ENCODE measurements around the gene RNF133.

Gene RNF133

DNA sequence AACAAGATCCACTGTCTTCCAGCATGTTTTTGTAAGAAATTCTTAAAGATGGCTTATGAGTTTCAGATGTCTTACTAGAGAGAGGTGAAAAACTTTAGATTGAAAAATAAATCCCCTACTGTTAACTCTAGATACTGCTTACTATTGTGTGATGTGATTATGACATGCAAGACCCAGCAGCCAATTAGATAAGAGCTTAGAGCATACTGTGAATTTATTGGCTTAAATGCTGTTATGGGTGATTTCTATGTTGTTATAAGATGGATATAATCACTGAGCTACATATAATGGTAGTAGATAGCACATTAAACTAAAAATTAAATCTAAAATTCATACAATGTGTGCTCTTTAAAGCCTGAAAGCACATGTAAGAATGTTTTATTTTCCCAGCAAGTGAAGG, at the start of gene RNF133:
Gene RNF133, minus strand, starts transcription at position 101 of the 400 bp plus-strand sequence. CDS start 199 bp downstream, outside the sequence.
- no peak for DNase-seq

DNA sequence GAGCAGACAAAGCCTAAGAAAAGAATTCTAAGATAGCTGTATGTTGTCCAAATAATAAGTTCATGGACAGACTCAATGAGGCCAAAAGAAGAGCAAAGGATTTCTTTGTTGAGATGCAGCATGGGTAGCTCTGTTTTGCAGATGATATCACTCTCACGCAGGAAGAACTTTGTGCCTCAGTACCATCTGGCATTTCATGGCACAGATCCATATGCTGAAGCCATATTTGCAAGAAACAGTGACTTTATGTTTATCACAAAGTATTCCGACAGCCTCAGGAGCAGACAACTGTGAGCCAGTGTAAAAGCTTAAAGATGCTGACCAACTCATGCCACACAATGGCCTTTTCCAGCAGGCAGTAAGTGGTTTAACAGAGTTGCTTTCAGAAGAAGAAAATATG, 49.3 kb upstream of the RNF133 start:
- no peak for DNase-seq

GRCh38 chr7:122746948-122747347, 48.0 kb upstream of the RNF133 start:
- no peak for DNase-seq

DNA sequence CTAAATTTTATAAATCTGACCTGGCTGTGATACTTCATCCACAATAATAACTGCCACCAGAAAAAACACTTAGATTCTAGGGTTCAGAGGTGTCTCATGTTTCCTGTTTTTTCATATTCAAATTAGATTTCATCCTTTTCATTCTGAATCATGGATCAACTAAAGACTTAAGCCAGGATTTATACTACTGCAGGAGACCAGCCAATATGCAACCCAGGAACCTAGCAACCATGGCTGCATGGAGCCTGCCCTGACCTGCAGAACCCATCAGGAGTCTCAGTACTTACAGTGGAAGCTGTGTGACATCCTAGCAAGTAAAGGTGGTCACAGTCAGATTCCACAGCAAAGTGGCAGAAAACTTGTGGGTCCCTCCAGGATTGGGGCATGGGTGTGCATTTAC, 44.3 kb upstream of the RNF133 start:
- DNase-seq = no peak

DNA sequence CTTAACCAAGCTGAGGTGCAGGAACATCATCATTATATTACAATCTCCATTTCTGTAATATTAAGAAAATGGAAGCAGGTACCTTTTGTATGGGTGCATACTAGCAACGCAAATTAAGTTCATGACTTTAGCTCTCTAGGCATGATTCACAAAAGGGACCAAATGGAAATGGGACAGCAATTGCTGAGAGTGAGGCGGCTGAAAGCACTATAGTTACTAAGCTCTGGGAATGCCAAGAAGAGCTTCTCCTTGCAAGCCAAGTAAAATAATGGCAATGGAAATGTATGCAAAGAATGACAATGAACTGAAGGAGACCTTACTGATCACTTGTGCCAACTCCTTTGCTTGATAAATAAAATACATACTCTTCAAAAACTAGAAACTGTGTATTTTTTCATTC, 40.0 kb upstream of the RNF133 start:
- DNase-seq = no peak

- DNase-seq = no peak
These were observed 37.3 kb upstream of the RNF133 start for GRCh38 chr7:122736183-122736582.

GRCh38 chr7:122727759-122728158, 28.8 kb upstream of the RNF133 start:
- no peak for DNase-seq

GRCh38 chr7:122727354-122727753, 28.4 kb upstream of the RNF133 start:
- DNase-seq = no peak

GRCh38 chr7:122726881-122727280, 28.0 kb upstream of the RNF133 start:
- DNase-seq = no peak

DNA sequence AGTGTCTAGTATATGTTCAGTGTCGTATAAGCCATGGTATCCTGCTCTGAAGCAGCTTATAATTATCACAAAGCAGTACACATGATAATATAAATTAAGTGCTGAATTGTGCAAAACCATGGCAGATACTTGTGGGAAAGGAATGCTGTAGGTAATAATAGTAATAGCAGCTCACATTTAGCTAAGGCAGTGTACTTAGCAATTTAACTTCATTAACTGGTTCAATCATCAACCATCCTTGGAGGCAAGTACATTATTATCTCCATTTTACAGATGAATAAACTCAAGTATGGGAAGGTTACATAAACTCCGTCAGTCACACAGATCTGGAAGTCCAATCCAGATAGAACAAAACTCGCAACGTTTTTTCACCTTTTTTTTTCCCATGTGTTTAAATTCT, 25.4 kb upstream of the RNF133 start:
- no peak for DNase-seq

DNA sequence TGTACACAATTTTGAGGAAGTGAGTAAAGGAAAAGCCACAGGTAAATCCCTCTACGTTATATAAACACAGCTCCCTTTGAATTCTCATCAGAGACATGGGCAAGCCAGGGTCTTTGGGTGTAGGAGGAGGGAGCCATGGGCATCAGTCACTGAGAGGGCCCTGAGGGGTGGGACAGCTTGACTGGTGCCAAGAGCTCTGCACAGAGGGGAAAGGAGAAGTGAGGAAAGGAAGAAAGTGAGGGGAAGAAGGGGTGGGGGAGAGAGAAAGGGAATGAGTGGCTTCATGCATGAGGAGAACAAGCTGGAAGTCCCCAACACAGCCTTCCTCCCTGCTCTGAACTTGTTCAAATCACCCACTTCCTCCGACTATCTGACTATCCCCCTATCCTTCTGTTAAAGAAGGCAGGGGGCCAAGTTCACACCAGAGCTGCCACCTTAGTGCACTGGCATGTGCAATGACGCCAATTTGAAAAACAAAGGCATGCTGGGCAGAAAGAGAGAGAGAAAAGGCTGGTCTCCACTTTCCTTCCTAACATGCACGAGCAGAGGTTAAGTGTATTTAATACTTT, 20.2 kb upstream of the RNF133 start:
- no peak for DNase-seq

DNA sequence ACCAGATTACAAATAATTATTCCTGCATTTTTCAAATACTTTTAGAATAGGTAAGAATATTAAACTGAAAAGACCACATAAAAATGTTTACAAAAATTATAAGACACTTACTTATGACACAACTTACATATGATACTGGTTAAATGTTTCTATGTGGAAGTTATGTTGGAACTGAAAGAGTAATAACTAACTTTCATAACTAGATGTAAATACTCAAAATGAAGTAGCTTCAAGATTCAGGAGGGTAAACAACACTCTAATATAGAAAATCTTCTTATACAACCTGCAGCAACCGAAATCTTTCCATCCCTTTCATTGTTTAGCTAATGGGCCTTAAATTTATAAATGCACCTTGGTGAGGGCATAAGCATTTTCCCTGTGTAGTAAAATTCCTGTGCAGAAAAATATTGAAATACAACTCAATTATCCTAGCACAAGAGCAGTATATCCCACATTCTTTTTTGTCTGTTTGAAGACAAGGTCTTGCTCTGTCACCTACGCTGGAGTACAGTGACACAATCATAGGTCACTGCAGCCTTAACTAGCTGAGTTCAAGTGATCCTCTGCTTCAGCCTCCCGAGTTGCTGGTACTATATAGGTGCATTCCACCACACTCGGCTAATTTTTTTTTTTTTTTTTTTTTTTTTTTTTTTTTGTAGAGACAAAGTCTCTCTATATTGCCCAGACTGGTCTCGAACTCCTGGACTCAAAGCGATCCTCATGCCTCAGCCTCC, 18.6 kb upstream of the RNF133 start:
- no peak for DNase-seq

DNA sequence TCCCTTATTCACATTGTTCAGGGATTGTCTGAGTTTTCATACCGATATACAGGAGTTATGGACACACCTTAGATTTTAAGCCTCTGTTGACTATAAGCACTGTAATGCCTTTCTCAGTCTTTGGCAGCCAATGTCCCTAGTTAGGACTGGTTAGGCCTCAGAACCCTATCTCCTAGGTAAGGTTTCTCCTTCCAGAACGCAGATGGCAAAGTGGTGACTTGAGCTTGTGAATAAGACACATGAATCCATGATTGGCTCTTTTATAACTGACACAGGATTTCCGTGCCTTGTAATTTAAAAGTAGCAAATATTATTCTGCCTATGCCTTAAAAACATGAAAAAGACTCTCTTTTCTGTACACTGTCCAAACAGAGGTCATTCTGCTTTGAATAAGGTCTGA, 16.3 kb upstream of the RNF133 start:
- DNase-seq = no peak

DNA sequence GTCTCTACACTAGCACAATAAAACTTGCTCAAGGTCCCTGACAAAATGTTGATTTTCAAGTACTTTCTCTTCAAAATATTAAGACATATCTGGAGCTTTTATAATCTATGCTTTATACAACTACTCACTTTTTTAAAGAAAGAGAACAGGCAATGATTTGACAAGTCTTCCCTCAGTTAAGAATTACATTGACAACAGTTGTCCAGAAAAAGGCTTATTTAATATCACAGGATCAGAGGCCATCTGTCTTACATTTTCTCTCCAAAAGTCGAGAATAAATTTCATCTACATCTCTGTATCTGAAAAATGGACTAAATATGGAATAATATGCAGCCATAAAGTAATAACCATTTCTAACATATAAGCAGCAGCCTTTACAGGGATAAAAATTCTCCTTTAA, 12.0 kb upstream of the RNF133 start:
- DNase-seq = no peak

DNA sequence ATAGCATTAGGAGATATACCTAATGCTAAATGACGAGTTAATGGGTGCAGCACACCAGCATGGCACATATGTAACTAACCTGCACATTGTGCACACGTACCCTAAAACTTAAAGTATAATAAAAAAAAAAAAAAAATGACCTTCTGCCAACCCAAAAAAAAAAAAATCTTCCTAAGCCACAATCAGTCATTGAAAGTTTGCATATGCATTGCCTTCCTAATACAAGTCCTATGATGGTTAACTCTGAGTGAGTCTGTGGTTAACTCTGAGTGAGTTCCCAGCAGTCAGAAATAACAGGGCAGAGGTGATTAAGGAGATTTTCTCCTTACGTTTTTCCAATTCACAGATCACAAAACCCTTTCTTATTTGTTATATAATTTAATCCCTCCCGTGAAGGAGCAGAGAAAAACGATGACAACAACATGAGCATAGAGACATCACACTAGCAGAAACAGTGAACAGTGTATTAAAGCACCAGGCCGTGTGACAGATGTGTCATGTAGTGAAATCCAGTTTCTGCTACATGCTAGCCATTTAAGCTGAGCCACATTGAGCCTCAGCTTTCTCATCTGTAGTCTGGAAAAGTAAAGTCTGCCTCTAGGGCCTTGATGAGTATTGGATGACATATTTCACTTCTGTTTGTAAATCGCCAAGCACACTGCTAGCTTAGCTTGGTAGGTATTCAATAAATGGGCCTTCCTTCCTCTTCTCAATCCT, 11.2 kb upstream of the RNF133 start:
- no peak for DNase-seq

DNA sequence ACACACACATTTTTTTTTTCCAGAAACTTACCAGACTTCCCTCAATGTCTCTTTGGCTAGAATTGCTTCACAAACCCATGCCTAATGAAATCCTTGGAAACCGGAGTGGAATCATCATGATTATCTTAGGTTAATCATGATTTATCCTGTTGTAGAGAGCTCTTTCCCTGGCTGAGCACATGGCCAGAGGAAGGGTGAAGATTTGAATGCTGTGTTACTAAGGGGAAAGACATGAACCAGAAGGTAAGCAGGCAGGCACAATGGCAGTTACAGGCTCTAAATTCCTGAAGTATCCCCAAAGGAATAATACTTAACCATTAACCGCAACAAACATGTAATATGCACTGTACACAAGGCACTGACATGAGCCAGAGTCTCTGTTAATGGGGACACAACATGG, 7.9 kb upstream of the RNF133 start:
- DNase-seq = no peak

- no peak for DNase-seq
These were observed 4.1 kb upstream of the RNF133 start, which contains the start of gene RNF148 for GRCh38 chr7:122702872-122703510. RNF148 (minus strand) TSS chr7:122702922; CDS start chr7:122702750, 172 bp downstream.

- no peak for DNase-seq
These were observed 3.1 kb downstream of the RNF133 start for GRCh38 chr7:122695816-122696215.

DNA sequence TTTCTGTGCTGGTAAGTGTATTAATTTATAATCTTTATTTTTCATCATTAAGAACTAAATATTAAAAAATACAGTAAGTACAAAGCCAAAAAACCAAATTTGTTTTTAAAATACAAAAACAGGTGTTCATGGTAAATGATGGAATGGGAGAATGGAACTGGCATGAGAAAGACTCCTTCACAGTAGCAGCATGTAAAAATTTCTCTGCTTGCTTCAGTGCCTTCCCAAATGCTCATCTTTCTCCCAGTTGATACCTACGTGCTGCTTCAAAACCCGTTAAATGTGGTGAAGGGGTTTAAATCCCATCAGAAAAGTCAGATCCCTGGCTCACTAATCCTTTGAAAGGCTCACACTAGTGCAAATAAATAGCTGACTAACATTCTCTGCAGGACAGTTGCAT, 4.2 kb downstream of the RNF133 start:
- DNase-seq = no peak

GRCh38 chr7:122692769-122693309, 6.1 kb downstream of the RNF133 start:
- no peak for DNase-seq

DNA sequence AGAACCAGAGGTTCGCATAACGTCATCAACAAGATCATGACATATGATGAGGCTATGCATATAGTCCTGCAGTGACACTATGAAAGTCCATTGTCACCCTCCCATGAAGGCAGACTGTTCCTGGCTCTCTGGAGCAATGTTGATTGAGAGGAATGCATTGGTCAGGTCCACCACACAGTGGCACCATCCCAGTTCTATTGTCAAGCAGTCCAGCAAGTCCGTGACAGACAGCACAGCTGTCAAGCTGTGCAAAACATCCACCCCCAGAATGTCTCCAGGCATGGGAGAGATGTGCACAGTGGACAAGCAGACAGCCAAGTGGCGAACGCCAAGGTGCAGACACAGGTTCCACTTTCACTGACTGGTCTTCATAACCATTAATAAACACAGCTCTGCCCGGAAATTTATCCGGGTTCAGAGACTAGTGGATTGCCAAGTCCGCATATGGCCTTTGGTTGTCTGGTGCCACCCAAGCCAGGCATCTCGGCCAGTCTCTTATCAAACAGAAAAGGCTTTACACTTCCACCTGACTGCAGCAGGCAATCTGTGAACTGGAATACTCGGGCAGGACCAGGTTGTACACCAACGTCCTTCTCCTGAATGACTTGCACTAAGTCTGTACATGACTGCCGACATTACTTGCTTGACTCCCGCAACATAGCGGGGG, 7.2 kb downstream of the RNF133 start:
- no peak for DNase-seq

DNA sequence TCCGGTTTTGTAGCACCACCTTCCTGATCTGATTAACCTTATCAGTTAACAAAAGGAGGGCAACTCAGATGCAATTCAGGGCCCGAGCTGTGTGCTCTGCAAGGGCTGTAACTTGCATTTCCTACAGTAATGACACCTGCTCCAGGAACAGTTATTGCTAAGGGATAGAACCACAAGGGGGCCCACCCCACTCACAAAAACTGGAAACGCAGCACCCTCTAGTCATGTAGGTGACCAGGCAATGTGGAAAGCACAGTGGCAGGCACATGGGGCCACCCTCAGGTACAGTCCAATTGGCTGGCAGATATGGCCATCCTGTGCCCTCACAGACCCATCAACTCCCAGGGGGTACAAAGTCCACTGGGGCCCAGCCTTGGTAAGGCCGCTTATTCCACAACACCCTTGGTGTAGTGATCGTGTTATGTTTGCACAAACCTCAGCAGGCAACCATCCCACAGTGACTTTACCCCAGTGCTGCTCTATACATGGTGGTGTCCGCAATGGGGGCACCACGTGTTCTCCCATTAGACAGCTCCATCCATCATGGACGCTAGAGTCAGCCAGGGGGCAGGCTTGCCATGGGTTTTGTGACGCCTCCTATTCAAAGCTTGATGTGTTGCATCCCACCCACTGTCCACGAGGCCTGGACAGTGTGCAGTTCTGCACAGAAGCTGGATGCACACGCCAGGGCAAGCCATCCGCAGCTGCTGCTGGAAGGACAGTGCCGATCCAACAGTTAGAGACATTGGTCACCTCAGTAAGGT, 9.4 kb downstream of the RNF133 start:
- DNase-seq = no peak

Measured in stimulated activated CD4-positive, alpha-beta T cell treated with anti-CD3 and anti-CD28 coated beads, Interleukin-15, amount 100 ng/mL, for 24 hours (primary cell).